SK-N-SH treated with all-trans-retinoic acid at 6 μM for 48 hours (cell line): ENCODE measurements around the gene MAP3K14.

ENCODE experiments used
- ATAC-seq: fragments of 200-7000 bp; cut with Tn5 transposase; 3 replicates; pipeline ENCODE4 v1.9.1; 2020; ENCODE audit warnings: mild to moderate bottlenecking, moderate library complexity
- ARNTL ChIP-seq: fragments of 450-650 bp; formaldehyde crosslinking; IDR thresholded peaks from 2 replicates; pipeline ENCODE4 v1.5.0; 2020; ENCODE audit warnings: low read depth, mild to moderate bottlenecking, moderate library complexity, borderline replicate concordance
- BACH2 ChIP-seq: fragments of 250-450 bp; sonication (Bioruptor Pico); IDR thresholded peaks from 2 replicates; pipeline ENCODE4 v1.9.0; 2021; ENCODE audit warnings: mild to moderate bottlenecking, borderline replicate concordance
- CSDC2 ChIP-seq: fragments of 250-450 bp; sonication (Bioruptor Pico); IDR thresholded peaks from 2 replicates; pipeline ENCODE4 v1.5.0; 2020; ENCODE audit warnings: mild to moderate bottlenecking, moderate library complexity
- ESRRG ChIP-seq: fragments of 250-450 bp; sonication (Bioruptor Pico); IDR thresholded peaks from 2 replicates; pipeline ENCODE4 v1.6.1; 2021; ENCODE audit warnings: mild to moderate bottlenecking
- GLIS3 ChIP-seq: fragments of 250-450 bp; sonication (Bioruptor Pico); IDR thresholded peaks from 2 replicates; pipeline ENCODE4 v1.5.0; 2020; ENCODE audit warnings: mild to moderate bottlenecking, moderate library complexity
- ISL1 ChIP-seq: fragments of 250-450 bp; sonication (Bioruptor Pico); IDR thresholded peaks from 2 replicates; pipeline ENCODE4 v2.1.2; 2022; ENCODE audit warnings: mild to moderate bottlenecking, moderate library complexity
- OSR1 ChIP-seq: fragments of 250-450 bp; sonication (Bioruptor Pico); IDR thresholded peaks from 2 replicates; pipeline ENCODE4 v1.8.0; 2022; ENCODE audit warnings: moderate library complexity, mild to moderate bottlenecking, inconsistent platforms
- PATZ1 ChIP-seq: fragments of 250-450 bp; sonication (Bioruptor Pico); IDR thresholded peaks from 2 replicates; pipeline ENCODE4 v1.8.0; 2020; ENCODE audit warnings: mild to moderate bottlenecking, moderate library complexity, borderline replicate concordance
- PPARA ChIP-seq: fragments of 250-450 bp; sonication (Bioruptor Pico); IDR thresholded peaks from 2 replicates; pipeline ENCODE4 v1.5.0; 2020; ENCODE audit warnings: mild to moderate bottlenecking, borderline replicate concordance
- SNAI2 ChIP-seq: fragments of 250-450 bp; sonication (Bioruptor Pico); IDR thresholded peaks from 2 replicates; pipeline ENCODE4 v1.5.0; 2020; ENCODE audit warnings: mild to moderate bottlenecking, moderate library complexity
- TOX ChIP-seq: fragments of 250-450 bp; sonication (Bioruptor Pico); IDR thresholded peaks from 2 replicates; pipeline ENCODE4 v1.8.0; 2021; ENCODE audit warnings: mild to moderate bottlenecking, moderate library complexity, borderline replicate concordance
- TSHZ2 ChIP-seq: fragments of 250-450 bp; sonication (Bioruptor Pico); IDR thresholded peaks from 2 replicates; pipeline ENCODE4 v1.5.0; 2020; ENCODE audit warnings: mild to moderate bottlenecking, moderate library complexity
- ZC3H10 ChIP-seq: fragments of 250-450 bp; sonication (Bioruptor Pico); IDR thresholded peaks from 2 replicates; pipeline ENCODE4 v1.5.1; 2021; ENCODE audit warnings: mild to moderate bottlenecking, moderate library complexity
- ZFP30 ChIP-seq: fragments of 450-650 bp; formaldehyde crosslinking; IDR thresholded peaks from 2 replicates; pipeline ENCODE4 v1.5.0; 2022; ENCODE audit warnings: mild to moderate bottlenecking, moderate library complexity
- ZNF565 ChIP-seq: fragments of 450-650 bp; formaldehyde crosslinking; conservative IDR thresholded peaks from 2 replicates; pipeline ENCODE4 v1.5.0; 2020; ENCODE audit warnings: low read depth, mild to moderate bottlenecking, moderate library complexity
- ZNF70 ChIP-seq: fragments of 450-650 bp; formaldehyde crosslinking; IDR thresholded peaks from 2 replicates; pipeline ENCODE4 v1.5.0; 2020; ENCODE audit warnings: mild to moderate bottlenecking, moderate library complexity
- ZNF8 ChIP-seq: fragments of 450-650 bp; formaldehyde crosslinking; IDR thresholded peaks from 2 replicates; pipeline ENCODE4 v1.5.0; 2020; ENCODE audit warnings: mild to moderate bottlenecking, moderate library complexity
- TF ChIP-seq, protein P1 (sequence below): fragments of 250-450 bp; sonication (Bioruptor Pico); IDR thresholded peaks from 2 replicates; pipeline ENCODE4 v1.8.0; 2021; ENCODE audit warnings: low read depth, mild to moderate bottlenecking, moderate library complexity, borderline replicate concordance
- TF ChIP-seq, protein P2 (sequence below): fragments of 250-450 bp; sonication (Bioruptor Pico); IDR thresholded peaks from 2 replicates; pipeline ENCODE4 v1.5.1; 2021; ENCODE audit warnings: mild to moderate bottlenecking, moderate library complexity
- TF ChIP-seq, protein P3 (sequence below): fragments of 250-450 bp; sonication (Bioruptor Pico); IDR thresholded peaks from 2 replicates; pipeline ENCODE4 v1.5.1; 2020; ENCODE audit warnings: low read depth, mild to moderate bottlenecking, moderate library complexity

Gene MAP3K14

GRCh38 chr17:45260204-45260783 is 56.5 kb downstream of the MAP3K14 start:
- ATAC-seq = 0 out of 3 replicates have a peak, but pooled peaks have one; percentile 2
- TF ChIP-seq CSDC2 (CRISPR knock-in tag) = no peak
- TF ChIP-seq ARNTL = no peak
- no peak for TF ChIP-seq PPARA
- no peak for TF ChIP-seq ZNF565 (CRISPR knock-in tag)
- no peak for TF ChIP-seq ESRRG
- TF ChIP-seq TSHZ2 (CRISPR knock-in tag) = no peak
- TF ChIP-seq ZFP30 (CRISPR knock-in tag) = no peak
- TF ChIP-seq, protein P1, sequence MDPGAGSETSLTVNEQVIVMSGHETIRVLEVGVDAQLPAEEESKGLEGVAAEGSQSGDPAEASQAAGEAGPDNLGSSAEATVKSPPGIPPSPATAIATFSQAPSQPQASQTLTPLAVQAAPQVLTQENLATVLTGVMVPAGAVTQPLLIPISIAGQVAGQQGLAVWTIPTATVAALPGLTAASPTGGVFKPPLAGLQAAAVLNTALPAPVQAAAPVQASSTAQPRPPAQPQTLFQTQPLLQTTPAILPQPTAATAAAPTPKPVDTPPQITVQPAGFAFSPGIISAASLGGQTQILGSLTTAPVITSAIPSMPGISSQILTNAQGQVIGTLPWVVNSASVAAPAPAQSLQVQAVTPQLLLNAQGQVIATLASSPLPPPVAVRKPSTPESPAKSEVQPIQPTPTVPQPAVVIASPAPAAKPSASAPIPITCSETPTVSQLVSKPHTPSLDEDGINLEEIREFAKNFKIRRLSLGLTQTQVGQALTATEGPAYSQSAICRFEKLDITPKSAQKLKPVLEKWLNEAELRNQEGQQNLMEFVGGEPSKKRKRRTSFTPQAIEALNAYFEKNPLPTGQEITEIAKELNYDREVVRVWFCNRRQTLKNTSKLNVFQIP = no peak
- TF ChIP-seq, protein P2, sequence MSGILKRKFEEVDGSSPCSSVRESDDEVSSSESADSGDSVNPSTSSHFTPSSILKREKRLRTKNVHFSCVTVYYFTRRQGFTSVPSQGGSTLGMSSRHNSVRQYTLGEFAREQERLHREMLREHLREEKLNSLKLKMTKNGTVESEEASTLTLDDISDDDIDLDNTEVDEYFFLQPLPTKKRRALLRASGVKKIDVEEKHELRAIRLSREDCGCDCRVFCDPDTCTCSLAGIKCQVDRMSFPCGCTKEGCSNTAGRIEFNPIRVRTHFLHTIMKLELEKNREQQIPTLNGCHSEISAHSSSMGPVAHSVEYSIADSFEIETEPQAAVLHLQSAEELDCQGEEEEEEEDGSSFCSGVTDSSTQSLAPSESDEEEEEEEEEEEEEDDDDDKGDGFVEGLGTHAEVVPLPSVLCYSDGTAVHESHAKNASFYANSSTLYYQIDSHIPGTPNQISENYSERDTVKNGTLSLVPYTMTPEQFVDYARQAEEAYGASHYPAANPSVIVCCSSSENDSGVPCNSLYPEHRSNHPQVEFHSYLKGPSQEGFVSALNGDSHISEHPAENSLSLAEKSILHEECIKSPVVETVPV (CRISPR knock-in tag) = no peak
- no peak for TF ChIP-seq SNAI2 (CRISPR knock-in tag)
- TF ChIP-seq TOX (CRISPR knock-in tag) = no peak
- no peak for TF ChIP-seq ZNF70
- no peak for TF ChIP-seq ZNF8 (CRISPR knock-in tag)
- TF ChIP-seq BACH2 = no peak
- TF ChIP-seq, protein P3, sequence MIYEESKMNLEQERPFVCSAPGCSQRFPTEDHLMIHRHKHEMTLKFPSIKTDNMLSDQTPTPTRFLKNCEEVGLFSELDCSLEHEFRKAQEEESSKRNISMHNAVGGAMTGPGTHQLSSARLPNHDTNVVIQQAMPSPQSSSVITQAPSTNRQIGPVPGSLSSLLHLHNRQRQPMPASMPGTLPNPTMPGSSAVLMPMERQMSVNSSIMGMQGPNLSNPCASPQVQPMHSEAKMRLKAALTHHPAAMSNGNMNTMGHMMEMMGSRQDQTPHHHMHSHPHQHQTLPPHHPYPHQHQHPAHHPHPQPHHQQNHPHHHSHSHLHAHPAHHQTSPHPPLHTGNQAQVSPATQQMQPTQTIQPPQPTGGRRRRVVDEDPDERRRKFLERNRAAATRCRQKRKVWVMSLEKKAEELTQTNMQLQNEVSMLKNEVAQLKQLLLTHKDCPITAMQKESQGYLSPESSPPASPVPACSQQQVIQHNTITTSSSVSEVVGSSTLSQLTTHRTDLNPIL (CRISPR knock-in tag) = no peak

GRCh38 chr17:45258981-45259380 is 57.8 kb downstream of the MAP3K14 start:
- no peak for ATAC-seq
- TF ChIP-seq SNAI2 (CRISPR knock-in tag) = no peak
- no peak for TF ChIP-seq PPARA
- no peak for TF ChIP-seq ZNF565 (CRISPR knock-in tag)
- no peak for TF ChIP-seq CSDC2 (CRISPR knock-in tag)
- TF ChIP-seq GLIS3 (CRISPR knock-in tag) = no peak
- no peak for TF ChIP-seq ZC3H10 (CRISPR knock-in tag)
- TF ChIP-seq, protein P3 (CRISPR knock-in tag) = no peak
- no peak for TF ChIP-seq BACH2
- TF ChIP-seq, protein P1 = no peak
- no peak for TF ChIP-seq ZFP30 (CRISPR knock-in tag)
- TF ChIP-seq ZNF70 = no peak
- no peak for TF ChIP-seq ISL1 (CRISPR knock-in tag)
- TF ChIP-seq OSR1 (CRISPR knock-in tag) = no peak
- no peak for TF ChIP-seq ARNTL
- TF ChIP-seq TOX (CRISPR knock-in tag) = no peak

DNA sequence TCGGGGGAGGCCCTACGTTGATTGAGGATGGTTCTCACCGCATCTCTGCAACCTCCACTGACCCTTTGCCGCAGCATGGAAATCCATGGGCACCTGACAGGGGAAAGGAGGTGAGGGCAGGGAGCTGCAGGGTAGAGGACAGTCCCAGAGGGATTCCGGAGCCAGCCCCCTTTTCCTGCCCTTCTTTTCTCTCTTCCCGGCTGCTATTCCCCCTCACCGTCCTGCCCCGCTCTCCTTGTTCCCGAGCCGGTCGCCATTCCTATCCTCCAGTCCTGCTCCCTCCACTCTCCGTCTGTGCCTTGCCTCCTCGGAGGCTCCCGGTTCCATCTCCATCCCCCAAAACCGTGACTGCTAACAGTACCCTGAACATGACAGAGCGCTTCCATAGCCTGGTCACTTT is 59.7 kb downstream of the MAP3K14 start:
- ATAC-seq = no peak
- no peak for TF ChIP-seq ESRRG
- TF ChIP-seq BACH2 = no peak
- TF ChIP-seq, protein P2 (CRISPR knock-in tag) = no peak
- no peak for TF ChIP-seq ZNF8 (CRISPR knock-in tag)
- no peak for TF ChIP-seq ARNTL
- TF ChIP-seq, protein P3 (CRISPR knock-in tag) = no peak
- no peak for TF ChIP-seq ZNF565 (CRISPR knock-in tag)
- no peak for TF ChIP-seq ZNF70
- TF ChIP-seq CSDC2 (CRISPR knock-in tag) = no peak
- no peak for TF ChIP-seq PATZ1 (CRISPR knock-in tag)
- TF ChIP-seq PPARA = no peak
